Neural progenitor cell (in vitro differentiated cells): ENCODE results near the gene NRROS. TPM values are rescaled to one million over a fixed set of nuclear protein-coding genes. Genes with fewer than 3 reads are reported as not detected.

Experiments used
- DNase-seq: peaks from one replicate; pipeline ENCODE4 v3.0.0-alpha.2; 2016; ENCODE audit warnings: low spot score
- H2AFZ ChIP-seq: fragments of 200-600 bp; sonication (generic); replicated peaks from 2 replicates; pipeline ENCODE4 v1.6.1; 2016; ENCODE audit warnings: antibody characterized with exemption
- H3F3A ChIP-seq: fragments of 200-600 bp; sonication (generic); 2 replicates; pipeline ENCODE4 v1.6.1; 2016; ENCODE audit warnings: antibody characterized with exemption, low read depth
- H3K27ac ChIP-seq: fragments of 200-600 bp; sonication (generic); 2 replicates; pipeline ENCODE4 v1.5.1; 2016; ENCODE audit warnings: mild to moderate bottlenecking
- H3K27me3 ChIP-seq: fragments of 200-600 bp; sonication (generic); 2 replicates; pipeline ENCODE4 v1.6.1; 2016; ENCODE audit warnings: mild to moderate bottlenecking, moderate library complexity
- H3K36me3 ChIP-seq: fragments of 200-600 bp; sonication (generic); 2 replicates; pipeline ENCODE4 v1.5.1; 2016
- H3K4me1 ChIP-seq: fragments of 200-600 bp; sonication (generic); 2 replicates; pipeline ENCODE4 v1.6.1; 2016; ENCODE audit warnings: mixed run types
- H3K4me2 ChIP-seq: fragments of 200-600 bp; sonication (generic); 2 replicates; pipeline ENCODE4 v1.6.1; 2016
- H3K4me3 ChIP-seq: fragments of 200-600 bp; sonication (generic); 2 replicates; pipeline ENCODE4 v1.5.1; 2016
- H3K79me2 ChIP-seq: fragments of 200-600 bp; sonication (generic); 2 replicates; pipeline ENCODE4 v1.6.1; 2016; ENCODE audit warnings: low read depth
- H3K9ac ChIP-seq: fragments of 200-600 bp; sonication (generic); 2 replicates; pipeline ENCODE4 v1.6.1; 2016
- H3K9me3 ChIP-seq: fragments of 200-600 bp; sonication (generic); 2 replicates; pipeline ENCODE4 v1.5.1; 2016; ENCODE audit warnings: low read depth
- H4K20me1 ChIP-seq: fragments of 200-600 bp; sonication (generic); 2 replicates; pipeline ENCODE4 v1.6.1; 2016; ENCODE audit warnings: low read depth
- H3K27ac Mint-ChIP-seq: 3 replicates; pipeline ENCODE4 v1.8.0; 2021; ENCODE audit warnings: mixed read lengths
- H3K27me3 Mint-ChIP-seq: 2 replicates; pipeline ENCODE4 v1.8.0; 2022; ENCODE audit warnings: low read depth, mild to moderate bottlenecking, inconsistent platforms, moderate library complexity, mixed read lengths; ENCODE audit not compliant: insufficient read depth
- H3K36me3 Mint-ChIP-seq: 3 replicates; pipeline ENCODE4 v1.8.0; 2021; ENCODE audit warnings: mixed read lengths
- H3K4me1 Mint-ChIP-seq: 3 replicates; pipeline ENCODE4 v1.8.0; 2021; ENCODE audit warnings: mixed read lengths
- H3K4me3 Mint-ChIP-seq: 3 replicates; pipeline ENCODE4 v1.8.0; 2021; ENCODE audit warnings: mild to moderate bottlenecking, moderate library complexity, mixed read lengths
- H3K9me3 Mint-ChIP-seq: 3 replicates; pipeline ENCODE4 v1.8.0; 2020; ENCODE audit warnings: mixed read lengths
- EZH2 ChIP-seq: fragments of 200-600 bp; sonication (generic); IDR thresholded peaks from 2 replicates; pipeline ENCODE4 v1.6.1; 2017; ENCODE audit warnings: antibody characterized with exemption, mild to moderate bottlenecking, moderate library complexity
- EZH2phosphoT487 ChIP-seq: fragments of 200-600 bp; sonication (generic); IDR thresholded peaks from 2 replicates; pipeline ENCODE4 v1.6.1; 2017; ENCODE audit warnings: antibody characterized with exemption
- total RNA-seq: library from RNA; depleted of rRNA; stranded (reverse); fragments of >200 nt; gene quantifications from 2 replicates; pipeline ENCODE4 v1.2.3, GENCODE V29; 2015; ENCODE audit warnings: low replicate concordance
- TF ChIP-seq, protein P1 (sequence below): fragments of 200-600 bp; sonication (generic); IDR thresholded peaks from 2 replicates; pipeline ENCODE4 v1.5.1; 2017; ENCODE audit warnings: antibody characterized with exemption, mild to moderate bottlenecking

Gene NRROS
- total RNA-seq, 1 donor from 2014 or later: 0.58 TPM

DNA sequence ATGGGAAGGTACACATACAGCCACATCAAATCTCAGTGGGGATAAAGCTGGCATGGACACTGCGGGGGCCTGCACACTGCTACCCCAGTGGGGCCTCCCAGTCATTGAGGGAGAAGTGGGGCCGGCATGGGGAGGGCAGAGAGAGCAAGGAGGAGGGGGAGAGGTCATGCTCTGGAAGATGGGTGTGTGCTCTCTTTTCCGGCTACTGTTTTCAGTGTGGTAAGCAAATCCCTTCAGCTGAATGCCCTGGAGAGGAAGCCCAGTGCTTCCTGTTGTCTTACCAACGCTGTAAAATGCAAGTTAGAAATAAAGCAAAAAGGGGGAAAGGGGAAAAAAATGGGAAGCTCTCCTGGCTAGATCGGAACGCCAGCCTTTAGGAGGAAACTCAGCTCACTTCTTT is 30.8 kb downstream of the NRROS start:
- Histone ChIP-seq H2AFZ (peak overlapping the region; percentile 96), H4K20me1 (no peaks in the 10 kb centered on the region), H3K36me3 (no peaks in the 10 kb centered on the region), H3F3A (peaks cover 24% of the 10 kb centered on the region), H3K79me2 (no peaks in the 10 kb centered on the region), H3K4me1 (peaks cover 22% of the 10 kb centered on the region), H3K4me2 (peak overlapping the region; percentile 22), H3K4me3 (no peak overlapping the region), H3K27ac (no peak overlapping the region), H3K9ac (no peak overlapping the region), H3K9me3 (no peaks in the 10 kb centered on the region), H3K27me3 (no peaks in the 10 kb centered on the region)
- H3K27me3 Mint-ChIP-seq: peaks cover 10% of the 10 kb centered on the region
- no peak overlapping the region for H3K4me3 Mint-ChIP-seq
- TF ChIP-seq, protein P1, sequence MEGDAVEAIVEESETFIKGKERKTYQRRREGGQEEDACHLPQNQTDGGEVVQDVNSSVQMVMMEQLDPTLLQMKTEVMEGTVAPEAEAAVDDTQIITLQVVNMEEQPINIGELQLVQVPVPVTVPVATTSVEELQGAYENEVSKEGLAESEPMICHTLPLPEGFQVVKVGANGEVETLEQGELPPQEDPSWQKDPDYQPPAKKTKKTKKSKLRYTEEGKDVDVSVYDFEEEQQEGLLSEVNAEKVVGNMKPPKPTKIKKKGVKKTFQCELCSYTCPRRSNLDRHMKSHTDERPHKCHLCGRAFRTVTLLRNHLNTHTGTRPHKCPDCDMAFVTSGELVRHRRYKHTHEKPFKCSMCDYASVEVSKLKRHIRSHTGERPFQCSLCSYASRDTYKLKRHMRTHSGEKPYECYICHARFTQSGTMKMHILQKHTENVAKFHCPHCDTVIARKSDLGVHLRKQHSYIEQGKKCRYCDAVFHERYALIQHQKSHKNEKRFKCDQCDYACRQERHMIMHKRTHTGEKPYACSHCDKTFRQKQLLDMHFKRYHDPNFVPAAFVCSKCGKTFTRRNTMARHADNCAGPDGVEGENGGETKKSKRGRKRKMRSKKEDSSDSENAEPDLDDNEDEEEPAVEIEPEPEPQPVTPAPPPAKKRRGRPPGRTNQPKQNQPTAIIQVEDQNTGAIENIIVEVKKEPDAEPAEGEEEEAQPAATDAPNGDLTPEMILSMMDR: no peak
- TF ChIP-seq EZH2phosphoT487: no peak
- TF ChIP-seq EZH2: no peak
- no peak for DNase-seq
- no peak overlapping the region for H3K27ac Mint-ChIP-seq
- H3K4me1 Mint-ChIP-seq: peaks cover 25% of the 10 kb centered on the region
- H3K36me3 Mint-ChIP-seq: no peaks in the 10 kb centered on the region
- H3K9me3 Mint-ChIP-seq: peaks cover 1% of the 10 kb centered on the region

DNA sequence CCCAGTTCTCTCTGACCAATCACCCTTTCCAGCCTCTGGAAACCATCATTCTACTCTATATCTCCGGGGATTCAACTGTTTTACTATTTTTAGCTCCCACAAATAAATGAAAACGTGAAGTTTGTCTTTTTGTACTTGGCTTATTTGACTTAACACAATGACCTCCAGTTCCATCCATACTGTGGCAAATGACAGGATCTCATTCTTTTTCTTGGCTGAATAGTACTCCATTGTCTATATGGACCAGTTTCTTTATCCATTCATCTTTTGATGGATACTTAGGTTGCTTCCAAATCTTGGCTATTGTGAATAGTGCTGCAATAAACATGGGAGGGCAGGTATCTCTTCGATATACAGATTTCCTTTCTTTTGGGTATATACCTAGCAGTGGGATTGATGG is 34.1 kb downstream of the NRROS start:
- Mint-ChIP-seq H3K4me1 (peaks cover 7% of the 10 kb centered on the region), H3K9me3 (peaks cover 1% of the 10 kb centered on the region), H3K27me3 (peaks cover 9% of the 10 kb centered on the region), H3K4me3 (no peak overlapping the region), H3K36me3 (no peaks in the 10 kb centered on the region), H3K27ac (no peak overlapping the region)
- TF ChIP-seq, protein P1: no peak
- TF ChIP-seq EZH2: no peak
- no peak for TF ChIP-seq EZH2phosphoT487
- H3K4me1 ChIP-seq: peaks cover 7% of the 10 kb centered on the region
- no peak overlapping the region for H3K27ac ChIP-seq
- H3K9me3 ChIP-seq: no peaks in the 10 kb centered on the region
- H3K4me2 ChIP-seq: no peak overlapping the region
- H3K36me3 ChIP-seq: no peaks in the 10 kb centered on the region
- H3K27me3 ChIP-seq: no peaks in the 10 kb centered on the region
- H3K79me2 ChIP-seq: no peaks in the 10 kb centered on the region
- no peak overlapping the region for H2AFZ ChIP-seq
- H3K9ac ChIP-seq: no peak overlapping the region
- H4K20me1 ChIP-seq: no peaks in the 10 kb centered on the region
- H3K4me3 ChIP-seq: no peak overlapping the region
- DNase-seq: no peak
- no peaks in the 10 kb centered on the region for H3F3A ChIP-seq

DNA sequence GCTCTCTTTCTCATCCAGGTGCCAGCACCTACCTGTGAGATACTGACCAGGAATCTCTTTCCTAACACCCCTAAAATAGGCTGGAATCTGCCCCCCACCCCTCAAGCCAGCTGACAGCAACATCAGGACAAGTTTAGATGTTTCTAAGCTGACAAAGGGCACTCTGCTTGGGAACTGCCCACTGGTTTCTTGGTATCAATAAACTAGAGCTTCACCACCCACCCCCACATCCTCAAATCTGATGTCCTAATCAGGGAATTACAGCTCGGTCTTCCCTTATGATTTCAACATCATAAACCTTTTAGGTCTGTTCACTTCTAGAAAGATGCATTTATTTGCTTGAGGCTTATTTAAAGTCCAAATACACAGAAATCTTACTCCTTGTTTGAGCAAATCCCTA is 37.9 kb downstream of the NRROS start:
- Mint-ChIP-seq H3K4me3 (no peak overlapping the region), H3K27me3 (peaks cover 11% of the 10 kb centered on the region), H3K36me3 (no peaks in the 10 kb centered on the region), H3K4me1 (no peaks in the 10 kb centered on the region), H3K9me3 (peaks cover 1% of the 10 kb centered on the region), H3K27ac (no peak overlapping the region)
- Histone ChIP-seq H3K27me3 (no peaks in the 10 kb centered on the region), H3F3A (no peaks in the 10 kb centered on the region), H3K4me1 (no peaks in the 10 kb centered on the region), H2AFZ (no peak overlapping the region), H3K27ac (no peak overlapping the region), H3K9ac (no peak overlapping the region), H3K4me3 (no peak overlapping the region), H3K79me2 (no peaks in the 10 kb centered on the region), H3K9me3 (no peaks in the 10 kb centered on the region), H3K36me3 (no peaks in the 10 kb centered on the region), H3K4me2 (no peak overlapping the region), H4K20me1 (no peaks in the 10 kb centered on the region)
- TF ChIP-seq, protein P1: no peak
- TF ChIP-seq EZH2phosphoT487: no peak
- no peak for TF ChIP-seq EZH2
- DNase-seq: no peak

DNA sequence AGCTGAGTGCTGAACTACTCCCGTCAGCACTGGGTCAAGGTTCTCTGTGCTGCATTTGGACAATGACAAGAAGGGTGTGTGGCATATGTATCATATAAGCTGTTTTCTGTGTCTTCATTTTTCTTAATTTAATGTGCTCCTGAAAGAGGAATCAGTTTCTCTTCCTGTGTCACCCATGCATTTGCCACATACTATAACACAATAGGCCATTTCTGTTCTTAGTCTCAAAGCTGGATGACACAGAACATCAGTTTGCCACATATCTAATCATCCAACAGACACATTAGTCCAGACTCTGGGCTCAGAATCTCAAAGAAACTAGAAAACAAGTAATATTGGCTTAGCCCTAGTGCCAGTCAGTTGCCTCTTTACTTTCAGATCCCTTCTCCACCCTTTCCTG is 38.4 kb downstream of the NRROS start:
- H3K27ac ChIP-seq: no peak overlapping the region
- TF ChIP-seq EZH2 (no peak), EZH2phosphoT487 (no peak)
- TF ChIP-seq, protein P1: no peak
- Mint-ChIP-seq H3K27ac (no peak overlapping the region), H3K36me3 (no peaks in the 10 kb centered on the region), H3K9me3 (peaks cover 1% of the 10 kb centered on the region), H3K4me1 (peaks cover 2% of the 10 kb centered on the region), H3K27me3 (peaks cover 12% of the 10 kb centered on the region), H3K4me3 (no peak overlapping the region)
- no peaks in the 10 kb centered on the region for H3K27me3 ChIP-seq
- no peak for DNase-seq
- no peaks in the 10 kb centered on the region for H3K79me2 ChIP-seq
- H3K9me3 ChIP-seq: no peaks in the 10 kb centered on the region
- H3K36me3 ChIP-seq: no peaks in the 10 kb centered on the region
- no peak overlapping the region for H3K4me3 ChIP-seq
- H3K4me2 ChIP-seq: no peak overlapping the region
- no peaks in the 10 kb centered on the region for H3F3A ChIP-seq
- H3K4me1 ChIP-seq: no peaks in the 10 kb centered on the region
- no peaks in the 10 kb centered on the region for H4K20me1 ChIP-seq
- H2AFZ ChIP-seq: no peak overlapping the region
- H3K9ac ChIP-seq: no peak overlapping the region
